ENCODE results near the gene TTBK1. TPM values are rescaled to one million over a fixed set of nuclear protein-coding genes. Genes with fewer than 3 reads are reported as not detected.

TTBK1 gene
- total RNA-seq, 1 experiment from 2014 or later, result 0.68 TPM

DNA sequence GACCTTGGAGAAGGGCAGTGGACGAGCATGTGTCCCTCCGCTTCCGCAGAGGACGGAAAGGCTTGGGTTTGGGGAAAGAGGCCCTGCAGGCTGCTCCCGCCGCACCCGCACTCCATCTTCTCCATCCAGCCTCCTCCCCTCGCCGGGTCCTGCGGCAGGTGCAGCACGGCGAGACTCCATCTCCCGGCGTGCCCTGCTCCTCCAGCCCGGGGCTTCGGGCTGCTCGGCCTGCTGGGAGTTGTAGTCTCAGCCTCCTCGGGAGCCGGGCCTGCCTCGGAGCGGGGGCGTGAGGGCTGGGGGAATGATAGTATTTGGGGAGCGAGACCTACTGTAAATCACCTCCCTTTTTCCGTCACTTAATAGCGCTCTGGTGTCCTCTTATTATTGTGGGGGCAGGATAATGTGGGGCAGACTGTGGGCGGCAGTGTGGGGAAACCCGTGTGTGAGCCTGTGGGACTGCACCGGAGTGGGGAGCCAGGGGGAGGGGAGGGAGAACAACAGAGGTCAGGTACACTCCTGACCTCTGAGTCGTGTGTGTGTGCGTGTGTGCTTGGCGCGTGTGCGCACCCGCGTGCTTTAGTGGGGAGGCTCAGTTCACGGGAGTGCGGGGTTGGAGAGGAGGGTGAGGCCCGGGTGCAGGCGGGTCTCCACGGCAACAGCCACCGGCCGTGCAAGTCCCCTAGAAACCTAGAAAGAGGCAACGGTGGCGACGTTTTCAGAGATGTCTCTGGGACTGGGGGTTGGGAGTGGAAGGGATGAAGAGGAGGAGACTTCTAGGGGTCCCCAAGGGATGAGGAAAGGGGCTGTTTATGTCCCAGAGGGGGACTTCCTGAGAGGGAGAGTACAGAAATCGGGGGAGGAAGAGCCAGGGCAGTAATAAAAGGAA is 4.1 kb downstream of the TTBK1 start (continued):
- TF ChIP-seq ATF6 (CRISPR knock-in tag; IDR thresholded peaks at IDR 0.05) (no peak), GRHL2 (CRISPR knock-in tag; IDR thresholded peaks at IDR 0.05; ENCODE audit: insufficient replicate concordance, severe bottlenecking) (no peak), GTF2I (CRISPR knock-in tag; conservative IDR thresholded peaks at IDR 0.05) (no peak), EMX1 (CRISPR knock-in tag; IDR thresholded peaks at IDR 0.05) (no peak), FOXP1 (CRISPR knock-in tag; IDR thresholded peaks at IDR 0.05; ENCODE audit: borderline replicate concordance) (peak; percentile 27; the same call in 1 of the 2 replicates), CREM (CRISPR knock-in tag; IDR thresholded peaks at IDR 0.05) (no peak)

GRCh38 chr6:43248101-43248500 is 4.8 kb downstream of the TTBK1 start:
- ATAC-seq, result no peak
- peaks cover 23% of the 10 kb centered on the region for H3K27me3 Mint-ChIP-seq (ENCODE audit: low read depth)
- H3K36me3 Mint-ChIP-seq, result no peaks in the 10 kb centered on the region
- H3K4me3 Mint-ChIP-seq, result peak overlapping the region; percentile 92
- ChIA-PET POLR2A (no interaction called here), CTCF (interaction anchor here (1.2 to 3.3 kb wide), 2 partner anchors 16 to 19 kb away, joined by 4 to 47 read pairs; partner anchors contain the start of gene DNPH1)
- no peak for DNase-seq (ENCODE audit: low spot score)
- TF ChIP-seq MYBL2 (CRISPR knock-in tag; IDR thresholded peaks at IDR 0.05), result no peak
- TF ChIP-seq PRDM15 (CRISPR knock-in tag; IDR thresholded peaks at IDR 0.05), result 0 out of 2 replicates have a peak, but pooled peaks have one; percentile 20
- no peaks in the 10 kb centered on the region for H3K9me3 Mint-ChIP-seq
- peaks cover 27% of the 10 kb centered on the region for H3K4me1 Mint-ChIP-seq
- H3K27ac Mint-ChIP-seq, result no peak overlapping the region

- no peak overlapping the region for H3K27ac Mint-ChIP-seq
- DNase-seq (ENCODE audit: low spot score) (no peak), ATAC-seq (no peak)
- peaks cover 27% of the 10 kb centered on the region for H3K4me1 Mint-ChIP-seq
- peaks cover 23% of the 10 kb centered on the region for H3K27me3 Mint-ChIP-seq (ENCODE audit: low read depth)
- ChIA-PET CTCF (interaction anchor here (3.3 kb wide), 1 partner anchor 20 kb away, joined by 47 read pairs; the partner anchor contains the start of gene DNPH1), POLR2A (no interaction called here)
- H3K9me3 Mint-ChIP-seq, result no peaks in the 10 kb centered on the region
- no peak overlapping the region for H3K4me3 Mint-ChIP-seq
- no peaks in the 10 kb centered on the region for H3K36me3 Mint-ChIP-seq
- no peak for TF ChIP-seq EMX1 (CRISPR knock-in tag; IDR thresholded peaks at IDR 0.05)
- TF ChIP-seq AR (CRISPR knock-in tag; IDR thresholded peaks at IDR 0.05), result no peak
- TF ChIP-seq, protein P1, sequence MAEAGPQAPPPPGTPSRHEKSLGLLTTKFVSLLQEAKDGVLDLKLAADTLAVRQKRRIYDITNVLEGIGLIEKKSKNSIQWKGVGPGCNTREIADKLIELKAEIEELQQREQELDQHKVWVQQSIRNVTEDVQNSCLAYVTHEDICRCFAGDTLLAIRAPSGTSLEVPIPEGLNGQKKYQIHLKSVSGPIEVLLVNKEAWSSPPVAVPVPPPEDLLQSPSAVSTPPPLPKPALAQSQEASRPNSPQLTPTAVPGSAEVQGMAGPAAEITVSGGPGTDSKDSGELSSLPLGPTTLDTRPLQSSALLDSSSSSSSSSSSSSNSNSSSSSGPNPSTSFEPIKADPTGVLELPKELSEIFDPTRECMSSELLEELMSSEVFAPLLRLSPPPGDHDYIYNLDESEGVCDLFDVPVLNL (CRISPR knock-in tag; IDR thresholded peaks at IDR 0.05; ENCODE audit: borderline replicate concordance, low read depth), result no peak
- TF ChIP-seq JAZF1 (CRISPR knock-in tag; IDR thresholded peaks at IDR 0.05), result no peak
- TF ChIP-seq, protein P2, sequence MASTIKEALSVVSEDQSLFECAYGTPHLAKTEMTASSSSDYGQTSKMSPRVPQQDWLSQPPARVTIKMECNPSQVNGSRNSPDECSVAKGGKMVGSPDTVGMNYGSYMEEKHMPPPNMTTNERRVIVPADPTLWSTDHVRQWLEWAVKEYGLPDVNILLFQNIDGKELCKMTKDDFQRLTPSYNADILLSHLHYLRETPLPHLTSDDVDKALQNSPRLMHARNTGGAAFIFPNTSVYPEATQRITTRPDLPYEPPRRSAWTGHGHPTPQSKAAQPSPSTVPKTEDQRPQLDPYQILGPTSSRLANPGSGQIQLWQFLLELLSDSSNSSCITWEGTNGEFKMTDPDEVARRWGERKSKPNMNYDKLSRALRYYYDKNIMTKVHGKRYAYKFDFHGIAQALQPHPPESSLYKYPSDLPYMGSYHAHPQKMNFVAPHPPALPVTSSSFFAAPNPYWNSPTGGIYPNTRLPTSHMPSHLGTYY (CRISPR knock-in tag; IDR thresholded peaks at IDR 0.05), result no peak
- TF ChIP-seq, protein P3, sequence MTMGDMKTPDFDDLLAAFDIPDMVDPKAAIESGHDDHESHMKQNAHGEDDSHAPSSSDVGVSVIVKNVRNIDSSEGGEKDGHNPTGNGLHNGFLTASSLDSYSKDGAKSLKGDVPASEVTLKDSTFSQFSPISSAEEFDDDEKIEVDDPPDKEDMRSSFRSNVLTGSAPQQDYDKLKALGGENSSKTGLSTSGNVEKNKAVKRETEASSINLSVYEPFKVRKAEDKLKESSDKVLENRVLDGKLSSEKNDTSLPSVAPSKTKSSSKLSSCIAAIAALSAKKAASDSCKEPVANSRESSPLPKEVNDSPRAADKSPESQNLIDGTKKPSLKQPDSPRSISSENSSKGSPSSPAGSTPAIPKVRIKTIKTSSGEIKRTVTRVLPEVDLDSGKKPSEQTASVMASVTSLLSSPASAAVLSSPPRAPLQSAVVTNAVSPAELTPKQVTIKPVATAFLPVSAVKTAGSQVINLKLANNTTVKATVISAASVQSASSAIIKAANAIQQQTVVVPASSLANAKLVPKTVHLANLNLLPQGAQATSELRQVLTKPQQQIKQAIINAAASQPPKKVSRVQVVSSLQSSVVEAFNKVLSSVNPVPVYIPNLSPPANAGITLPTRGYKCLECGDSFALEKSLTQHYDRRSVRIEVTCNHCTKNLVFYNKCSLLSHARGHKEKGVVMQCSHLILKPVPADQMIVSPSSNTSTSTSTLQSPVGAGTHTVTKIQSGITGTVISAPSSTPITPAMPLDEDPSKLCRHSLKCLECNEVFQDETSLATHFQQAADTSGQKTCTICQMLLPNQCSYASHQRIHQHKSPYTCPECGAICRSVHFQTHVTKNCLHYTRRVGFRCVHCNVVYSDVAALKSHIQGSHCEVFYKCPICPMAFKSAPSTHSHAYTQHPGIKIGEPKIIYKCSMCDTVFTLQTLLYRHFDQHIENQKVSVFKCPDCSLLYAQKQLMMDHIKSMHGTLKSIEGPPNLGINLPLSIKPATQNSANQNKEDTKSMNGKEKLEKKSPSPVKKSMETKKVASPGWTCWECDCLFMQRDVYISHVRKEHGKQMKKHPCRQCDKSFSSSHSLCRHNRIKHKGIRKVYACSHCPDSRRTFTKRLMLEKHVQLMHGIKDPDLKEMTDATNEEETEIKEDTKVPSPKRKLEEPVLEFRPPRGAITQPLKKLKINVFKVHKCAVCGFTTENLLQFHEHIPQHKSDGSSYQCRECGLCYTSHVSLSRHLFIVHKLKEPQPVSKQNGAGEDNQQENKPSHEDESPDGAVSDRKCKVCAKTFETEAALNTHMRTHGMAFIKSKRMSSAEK (CRISPR knock-in tag; IDR thresholded peaks at IDR 0.05; ENCODE audit: borderline replicate concordance), result no peak
- TF ChIP-seq CREM (CRISPR knock-in tag; IDR thresholded peaks at IDR 0.05), result no peak
- TF ChIP-seq, protein P4, sequence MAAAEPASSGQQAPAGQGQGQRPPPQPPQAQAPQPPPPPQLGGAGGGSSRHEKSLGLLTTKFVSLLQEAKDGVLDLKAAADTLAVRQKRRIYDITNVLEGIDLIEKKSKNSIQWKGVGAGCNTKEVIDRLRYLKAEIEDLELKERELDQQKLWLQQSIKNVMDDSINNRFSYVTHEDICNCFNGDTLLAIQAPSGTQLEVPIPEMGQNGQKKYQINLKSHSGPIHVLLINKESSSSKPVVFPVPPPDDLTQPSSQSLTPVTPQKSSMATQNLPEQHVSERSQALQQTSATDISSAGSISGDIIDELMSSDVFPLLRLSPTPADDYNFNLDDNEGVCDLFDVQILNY (CRISPR knock-in tag; IDR thresholded peaks at IDR 0.05), result no peak
These were observed 5.5 kb downstream of the TTBK1 start for GRCh38 chr6:43248791-43249190.

All from WTC11 (cell line).